ENCODE results near the gene FAM241B. TPM values are rescaled to one million over a fixed set of nuclear protein-coding genes. Genes with fewer than 3 reads are reported as not detected.

The FAM241B gene
- total and polyA plus RNA-seq, 10 of the 15 experiments (the other 5 are each of a cell fraction or from before 2014, with no cell fraction given) = 0.09 to 0.99 (median 0.24) TPM

GRCh38 chr10:69629519-69629896, 539 bp upstream of the FAM241B start (continued):
- TF ChIP-seq CEBPZ (IDR thresholded peaks at IDR 0.05; ENCODE audit: low read depth, low read length) = no peak
- no peak for TF ChIP-seq POU2F2 (IDR thresholded peaks at IDR 0.05; ENCODE audit: borderline replicate concordance, low read depth, low read length)

- Histone ChIP-seq H3K9me3 (replicated peaks; ENCODE audit: control insufficient read depth, insufficient read depth, low read length) (no peaks in the 10 kb centered on the region; the same call in 2 of the 3 replicates), H3K27me3 (replicated peaks in 1 of 2; ENCODE audit: control insufficient read depth in 2 of 2, insufficient read depth in 2 of 2, low read length in 1 of 2) (no peaks in the 10 kb centered on the region; a peak in 1 of 4 replicates), H3K4me3 (peak overlapping the region; percentile 16; the same call in 1 of the 2 replicates), H4K20me1 (ENCODE audit: control insufficient read depth, insufficient read depth) (no peaks in the 10 kb centered on the region), H3K4me1 (ENCODE audit: control insufficient read depth, insufficient read depth, low read length) (no peaks in the 10 kb centered on the region), H2AFZ (ENCODE audit: control insufficient read depth, low read depth, low read length) (peak overlapping the region; percentile 47; the same call in 1 of the 2 replicates), H3K27ac (ENCODE audit: control insufficient read depth, insufficient read depth) (no peak overlapping the region), H3K4me2 (ENCODE audit: control insufficient read depth, insufficient read depth) (peak overlapping the region; percentile 64), H3K36me3 (ENCODE audit: control insufficient read depth in 2 of 2, insufficient read depth in 2 of 2, low read length in 1 of 2) (no peaks in the 10 kb centered on the region), H3K79me2 (ENCODE audit: control insufficient read depth, insufficient read depth, low read length) (no peaks in the 10 kb centered on the region), H3K9ac (ENCODE audit: control insufficient read depth, insufficient read depth, low read length) (no peak overlapping the region)
- in situ Hi-C loops (cut with MboI) (loop anchor here (10.0 kb wide), 2 partner anchors 216 to 376 kb away; partner anchors contain the start of gene TACR2), intact Hi-C loops (cut with micrococcal nuclease; ENCODE audit: unreplicated experiment) (no loop called here)
- WGBS (ENCODE audit: insufficient coverage, insufficient replicate concordance, low lambda C conversion rate, missing lambda C conversion rate) = 73% methylated on average over 24 of the region's 24 CpGs
- RAD21 ChIA-PET (ENCODE audit: unreplicated experiment) = no interaction called here
- no peak for FAIRE-seq
- DNase-seq (ENCODE audit: low read depth, low spot score) = no peak
- POLR2A ChIA-PET = no interaction called here
- no peak for ATAC-seq
- TF ChIP-seq TCF12 (IDR thresholded peaks at IDR 0.05; ENCODE audit: low read depth, low read length) (no peak), ZZZ3 (IDR thresholded peaks at IDR 0.05; ENCODE audit: control insufficient read depth, insufficient read length, low read depth) (no peak), STAT1 (conservative IDR thresholded peaks at IDR 0.05) (no peak), SMC3 (IDR thresholded peaks at IDR 0.05; ENCODE audit: borderline replicate concordance, low read length) (no peak), USF1 (IDR thresholded peaks at IDR 0.05; ENCODE audit: borderline replicate concordance, extremely low read length, insufficient read depth, low read depth, low read length) (no peak), MLLT1 (IDR thresholded peaks at IDR 0.05) (no peak), E2F4 (IDR thresholded peaks at IDR 0.05; ENCODE audit: low read depth, low read length) (no peak), RAD51 (IDR thresholded peaks at IDR 0.05) (no peak), RELB (IDR thresholded peaks at IDR 0.05; ENCODE audit: low read depth) (no peak)
- CTCF ChIA-PET = no interaction called here
- SMC1A ChIA-PET (ENCODE audit: uncharacterized antibody, unreplicated experiment) = no interaction called here
- BruUV-seq (replicated peaks) = no TSS peak
Observed at GRCh38 chr10:69630651-69631400, 779 bp downstream of the FAM241B start.

Data from GM12878 (cell line).